HEK293T (cell line): Measurements from ENCODE around the gene MCCC1.

Experiments
- ARNT ChIP-seq: fragments of 450-650 bp; IDR thresholded peaks from 2 replicates; pipeline ENCODE4 v1.6.1; 2017; ENCODE audit warnings: mild to moderate bottlenecking
- BHLHE40 ChIP-seq: fragments of 450-650 bp; IDR thresholded peaks from 2 replicates; pipeline ENCODE4 v1.6.1; 2016; ENCODE audit warnings: mild to moderate bottlenecking, moderate library complexity, borderline replicate concordance
- LEF1 ChIP-seq: fragments of 450-650 bp; IDR thresholded peaks from 2 replicates; pipeline ENCODE4 v1.6.1; 2017; ENCODE audit warnings: mild to moderate bottlenecking, borderline replicate concordance
- SP1 ChIP-seq: fragments of 450-650 bp; IDR thresholded peaks from 2 replicates; pipeline ENCODE4 v1.6.1; 2017

- TF ChIP-seq SP1 = no peak
- TF ChIP-seq LEF1 = no peak
- no peak for TF ChIP-seq ARNT
- TF ChIP-seq BHLHE40 = no peak
Observed at GRCh38 chr3:183098536-183099025, 715 bp downstream of the MCCC1 start.
